ENCODE measurements around the gene NEK7. TPM values are rescaled to one million over a fixed set of nuclear protein-coding genes. Genes with fewer than 3 reads are reported as not detected.
A peak's percentile ranks its signal among the peaks of the same experiment; 100 is the strongest.

Gene NEK7
- total RNA-seq, 1 donor from 2014 or later, result 62.7 TPM

- H3K36me3 Mint-ChIP-seq (ENCODE audit: low read depth), result no peaks in the 10 kb centered on the region
- H3K9me3 Mint-ChIP-seq (ENCODE audit: low read depth), result no peaks in the 10 kb centered on the region
- no peak for TF ChIP-seq CTCF (IDR thresholded peaks at IDR 0.05)
- no peaks in the 10 kb centered on the region for H3K27me3 Mint-ChIP-seq (ENCODE audit: low read depth)
- H3K4me1 Mint-ChIP-seq (ENCODE audit: low read depth), result peaks cover 68% of the 10 kb centered on the region
- peak overlapping the region; percentile 67 for H3K27ac Mint-ChIP-seq (ENCODE audit: unreplicated experiment)
- H3K4me3 Mint-ChIP-seq (ENCODE audit: unreplicated experiment), result no peak overlapping the region
- DNase-seq (ENCODE audit: low spot score), result no peak
Observed at GRCh38 chr1:198259333-198260074, 102.7 kb downstream of the NEK7 start.

GRCh38 chr1:198261886-198262285, 105.1 kb downstream of the NEK7 start:
- H3K27me3 Mint-ChIP-seq (ENCODE audit: low read depth), result no peaks in the 10 kb centered on the region
- peaks cover 4% of the 10 kb centered on the region for H3K36me3 Mint-ChIP-seq (ENCODE audit: low read depth)
- H3K4me1 Mint-ChIP-seq (ENCODE audit: low read depth), result peaks cover 49% of the 10 kb centered on the region
- no peak for DNase-seq (ENCODE audit: low spot score)
- peak overlapping the region; percentile 8 for H3K27ac Mint-ChIP-seq (ENCODE audit: unreplicated experiment)
- no peak overlapping the region for H3K4me3 Mint-ChIP-seq (ENCODE audit: unreplicated experiment)
- H3K9me3 Mint-ChIP-seq (ENCODE audit: low read depth), result no peaks in the 10 kb centered on the region
- no peak for TF ChIP-seq CTCF (IDR thresholded peaks at IDR 0.05)

- no peak for TF ChIP-seq CTCF (IDR thresholded peaks at IDR 0.05)
- Mint-ChIP-seq H3K4me1 (ENCODE audit: low read depth) (peaks cover 46% of the 10 kb centered on the region), H3K4me3 (ENCODE audit: unreplicated experiment) (no peak overlapping the region), H3K36me3 (ENCODE audit: low read depth) (peaks cover 4% of the 10 kb centered on the region), H3K27ac (ENCODE audit: unreplicated experiment) (no peak overlapping the region), H3K27me3 (ENCODE audit: low read depth) (no peaks in the 10 kb centered on the region), H3K9me3 (ENCODE audit: low read depth) (no peaks in the 10 kb centered on the region)
- no peak for DNase-seq (ENCODE audit: low spot score)
Observed at GRCh38 chr1:198263186-198263585, 106.4 kb downstream of the NEK7 start.

- H3K4me1 Mint-ChIP-seq (ENCODE audit: low read depth), result peaks cover 37% of the 10 kb centered on the region
- no peak for TF ChIP-seq CTCF (IDR thresholded peaks at IDR 0.05)
- no peak overlapping the region for H3K4me3 Mint-ChIP-seq (ENCODE audit: unreplicated experiment)
- H3K36me3 Mint-ChIP-seq (ENCODE audit: low read depth), result peaks cover 4% of the 10 kb centered on the region
- no peaks in the 10 kb centered on the region for H3K27me3 Mint-ChIP-seq (ENCODE audit: low read depth)
- DNase-seq (ENCODE audit: low spot score), result no peak
- no peak overlapping the region for H3K27ac Mint-ChIP-seq (ENCODE audit: unreplicated experiment)
- no peaks in the 10 kb centered on the region for H3K9me3 Mint-ChIP-seq (ENCODE audit: low read depth)
Observed at GRCh38 chr1:198264282-198264681, 107.5 kb downstream of the NEK7 start.

GRCh38 chr1:198265073-198265661, 108.4 kb downstream of the NEK7 start:
- TF ChIP-seq CTCF (IDR thresholded peaks at IDR 0.05), result no peak
- Mint-ChIP-seq H3K36me3 (ENCODE audit: low read depth) (peaks cover 4% of the 10 kb centered on the region), H3K27ac (ENCODE audit: unreplicated experiment) (no peak overlapping the region), H3K4me3 (ENCODE audit: unreplicated experiment) (no peak overlapping the region), H3K9me3 (ENCODE audit: low read depth) (no peaks in the 10 kb centered on the region), H3K27me3 (ENCODE audit: low read depth) (no peaks in the 10 kb centered on the region), H3K4me1 (ENCODE audit: low read depth) (peaks cover 28% of the 10 kb centered on the region)
- no peak for DNase-seq (ENCODE audit: low spot score)

Data from chondrocyte (in vitro differentiated cells).